Endothelial cell of umbilical vein (primary cell): Measurements from ENCODE around the gene ADSS1. TPM values are rescaled to one million over a fixed set of nuclear protein-coding genes. Genes with fewer than 3 reads are reported as not detected.

Source experiments
- BruUV-seq: library from RNA; stranded (reverse); fragments of 400-500 nt; replicated peaks from 2 replicates; lab custom pipeline; 2021; lab: Mats Ljungman, UMichigan
- CTCF ChIA-PET: fragments of 300-600, 350-600 bp; sonication (Branson Sonifier 250); formaldehyde crosslinking; loops from one replicate; lab custom pipeline; 2021; ENCODE audit warnings: antibody characterized with exemption, inconsistent platforms; lab: Charles Lee
- POLR2A ChIA-PET: fragments of 300-600, 350-600 bp; sonication (Branson Sonifier 250); formaldehyde crosslinking; loops from one replicate; lab custom pipeline; 2021; ENCODE audit warnings: antibody characterized with exemption, inconsistent platforms; lab: Charles Lee
- DNase-seq: peaks from one replicate; pipeline ENCODE4 v3.0.0-alpha.2; 2011; ENCODE audit warnings: low read depth, low spot score
- FAIRE-seq: peaks from 2 replicates; lab custom pipeline; 2011; peaks lifted over from hg19 to GRCh38; lab: Jason Lieb, UNC
- H2AFZ ChIP-seq: 2 replicates; pipeline ENCODE4 v1.6.0; 2012; ENCODE audit warnings: low read depth, low read length, control low read depth, inconsistent platforms
- H3K27ac ChIP-seq: 2 replicates; pipeline ENCODE4 v1.5.1; 2011; ENCODE audit warnings: low read depth, mild to moderate bottlenecking, control low read depth, low read length, moderate library complexity; ENCODE audit not compliant: insufficient read depth
- H3K27me3 ChIP-seq, 2 experiments: 2 replicates each; pipeline versions ENCODE4 v1.6.0 to v1.6.1; 2011; ENCODE audit warnings: low read length in 2 of 2, mixed read lengths in 1 of 2; ENCODE audit not compliant: control insufficient read depth in 2 of 2, insufficient read depth in 2 of 2
- H3K36me3 ChIP-seq, 2 experiments: 2 replicates in 1 of 2; 3 replicates in 1 of 2; pipeline ENCODE4 v1.5.1; 2011; ENCODE audit warnings: low read length in 2 of 2, mild to moderate bottlenecking in 1 of 2, moderate library complexity in 1 of 2; ENCODE audit not compliant: control insufficient read depth in 2 of 2, insufficient read depth in 2 of 2; ENCODE audit errors: extremely low read depth in 1 of 2
- H3K4me1 ChIP-seq: 3 replicates; pipeline ENCODE4 v1.5.1; 2011; ENCODE audit warnings: mild to moderate bottlenecking, low read length; ENCODE audit not compliant: control insufficient read depth, insufficient read depth; ENCODE audit errors: extremely low read depth
- H3K4me2 ChIP-seq: 2 replicates; pipeline ENCODE4 v1.6.1; 2011; ENCODE audit warnings: low read length, control low read depth, mixed read lengths; ENCODE audit not compliant: insufficient read depth
- H3K4me3 ChIP-seq, 3 experiments: fragments of 200-600 bp in 1 of 3; sonication (generic), shearing (Covaris generic) in 1 of 3; replicated peaks in 1 of 3; 2 replicates each; pipeline ENCODE4 v1.5.1; 2011 to 2016; ENCODE audit warnings: control low read depth in 3 of 3, low read length in 3 of 3, mild to moderate bottlenecking in 2 of 3, inconsistent platforms in 1 of 3, low read depth in 1 of 3, moderate library complexity in 1 of 3; ENCODE audit not compliant: insufficient read depth in 1 of 3
- H3K79me2 ChIP-seq: 2 replicates; pipeline ENCODE4 v1.6.0; 2012; ENCODE audit warnings: low read length, inconsistent platforms; ENCODE audit not compliant: control insufficient read depth, insufficient read depth
- H3K9ac ChIP-seq: replicated peaks from 2 replicates; pipeline ENCODE3; 2011; ENCODE audit warnings: low read length, control low read depth; ENCODE audit not compliant: insufficient read depth; ENCODE audit errors: extremely low read depth
- H3K9me1 ChIP-seq: replicated peaks from 3 replicates; pipeline ENCODE4 v1.6.0; 2011; ENCODE audit warnings: mild to moderate bottlenecking, low read length; ENCODE audit not compliant: control insufficient read depth, insufficient read depth; ENCODE audit errors: extremely low read depth
- H3K9me3 ChIP-seq: replicated peaks from 2 replicates; pipeline ENCODE4 v1.5.1; 2012; ENCODE audit warnings: low read length, inconsistent platforms; ENCODE audit not compliant: control insufficient read depth, insufficient read depth
- H4K20me1 ChIP-seq: replicated peaks from 2 replicates; pipeline ENCODE3; 2011; ENCODE audit warnings: mild to moderate bottlenecking, low read length; ENCODE audit not compliant: control insufficient read depth, insufficient read depth; ENCODE audit errors: extremely low read depth
- CTCF ChIP-seq, 2 donors: IDR thresholded peaks; 1 replicate in 1 of 2; 2 replicates in 1 of 2; pipeline ENCODE4 v1.5.1; 2011; ENCODE audit warnings: low read length in 2 of 2, mild to moderate bottlenecking in 2 of 2, moderate library complexity in 2 of 2, control low read depth in 1 of 2, inconsistent platforms in 1 of 2, low read depth in 1 of 2; ENCODE audit not compliant: insufficient read depth in 1 of 2; ENCODE audit errors: extremely low read depth in 1 of 2
- EZH2 ChIP-seq: IDR thresholded peaks from 2 replicates; pipeline ENCODE4 v1.6.1; 2012; ENCODE audit warnings: borderline replicate concordance, low read depth, mild to moderate bottlenecking, moderate library complexity, low read length, inconsistent platforms; ENCODE audit not compliant: severe bottlenecking
- FOS ChIP-seq: IDR thresholded peaks from 2 replicates; pipeline ENCODE4 v1.6.1; 2011; ENCODE audit warnings: mild to moderate bottlenecking, low read length, moderate library complexity, borderline replicate concordance; ENCODE audit not compliant: insufficient read depth
- GATA2 ChIP-seq: IDR thresholded peaks from 2 replicates; pipeline ENCODE4 v1.7.0; 2011; ENCODE audit warnings: low read depth, mild to moderate bottlenecking, moderate library complexity, mixed read lengths, low read length; ENCODE audit not compliant: insufficient read length, insufficient read depth
- JUN ChIP-seq: IDR thresholded peaks from 2 replicates; pipeline ENCODE4 v1.6.1; 2011; ENCODE audit warnings: borderline replicate concordance, low read depth; ENCODE audit not compliant: insufficient read length, insufficient read depth
- MYC ChIP-seq: IDR thresholded peaks from one replicate; pipeline ENCODE4 v1.6.1; 2011; ENCODE audit warnings: mild to moderate bottlenecking, low read depth, low read length
- POLR2A ChIP-seq: IDR thresholded peaks from 2 replicates; pipeline ENCODE4 v1.6.1; 2012; ENCODE audit warnings: low read depth, mild to moderate bottlenecking, control low read depth, low read length
- POLR2AphosphoS5 ChIP-seq: IDR thresholded peaks from 2 replicates; pipeline ENCODE4 v1.6.1; 2012; ENCODE audit warnings: low read depth, mild to moderate bottlenecking, control low read depth, low read length, moderate library complexity; ENCODE audit not compliant: insufficient read depth
- dilution Hi-C: fragments of 300-500 bp; cut with MboI; formaldehyde crosslinking; loops from one replicate; pipeline ENCODE4 v1.15.0; 2019; ENCODE audit warnings: low sequenced_read_pairs; ENCODE audit not compliant: extremely low pct_ligation_motif_present
- intact Hi-C: fragments of 100-400 bp; cut with micrococcal nuclease; formaldehyde crosslinking; loops from one replicate; pipeline ENCODE4 v1.10.0; 2022
- polyA plus RNA-seq, 4 experiments: library from polyadenylated mRNA; depleted of rRNA in 3 of 4; stranded (reverse) in 3 of 4; unstranded in 1 of 4; fragments of >200 nt; gene quantifications; 2 replicates each; pipeline versions ENCODE4 v1.2.1 to v1.2.3, GENCODE V29; 2011 to 2012; ENCODE audit warnings: missing spikeins in 1 of 4
- total RNA-seq: library from RNA; stranded (reverse); gene quantifications from 2 replicates; pipeline ENCODE4 v1.2.3, GENCODE V29; 2021
- TF ChIP-seq, protein P1 (sequence below): IDR thresholded peaks from 2 replicates; pipeline ENCODE4 v1.6.1; 2011; ENCODE audit not compliant: insufficient read depth, insufficient read length

Gene ADSS1
- total and polyA plus RNA-seq, 2 donors (not counting 3 experiments of a cell fraction or from before 2014, with no cell fraction given), result 1.9 TPM

- no TSS peak for BruUV-seq
- intact Hi-C loops, result no loop called here
- dilution Hi-C loops, result no loop called here
- FAIRE-seq (no peak), DNase-seq (no peak)
- peaks cover 15 to 51% of the 10 kb centered on the region in 2 experiments for H3K36me3 ChIP-seq
- H3K9me3 ChIP-seq, result no peaks in the 10 kb centered on the region
- no peaks in the 10 kb centered on the region for H3K4me1 ChIP-seq
- no peak overlapping the region for H3K4me3 ChIP-seq
- no peak overlapping the region for H3K27ac ChIP-seq
- no peaks in the 10 kb centered on the region for H3K79me2 ChIP-seq
- no peaks in the 10 kb centered on the region for H3K9me1 ChIP-seq
- H3K9ac ChIP-seq, result no peak overlapping the region
- POLR2A ChIA-PET, result no interaction called here
- no peaks in the 10 kb centered on the region for H4K20me1 ChIP-seq
- H3K27me3 ChIP-seq, result no peaks in the 10 kb centered on the region
- no peak overlapping the region for H3K4me2 ChIP-seq
- TF ChIP-seq POLR2AphosphoS5 (no peak), JUN (no peak), MYC (no peak), FOS (no peak), EZH2 (no peak), GATA2 (no peak), CTCF (IDR thresholded peaks at IDR 0.05; ENCODE audit: extremely low read depth in 1 of 2, insufficient read depth in 1 of 2, low read depth in 1 of 2, low read length in 2 of 2) (no peak), POLR2A (no peak)
- TF ChIP-seq, protein P1, sequence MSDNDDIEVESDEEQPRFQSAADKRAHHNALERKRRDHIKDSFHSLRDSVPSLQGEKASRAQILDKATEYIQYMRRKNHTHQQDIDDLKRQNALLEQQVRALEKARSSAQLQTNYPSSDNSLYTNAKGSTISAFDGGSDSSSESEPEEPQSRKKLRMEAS, result no peak
- H2AFZ ChIP-seq, result no peak overlapping the region
- CTCF ChIA-PET, result interaction anchor here (1.0 kb wide), 1 partner anchor 11 kb away, joined by 3 read pairs; no protein-coding TSS in a partner anchor
These were observed 8.2 kb upstream of the ADSS1 start for GRCh38 chr14:104715871-104716270.
